ENCODE measurements around the gene ACTG1.

GRCh38 chr17:81515530-81516041 lies 3.0 kb upstream of the ACTG1 start:
- TF ChIP-seq LEF1 (IDR thresholded peaks at IDR 0.05): no peak
- TF ChIP-seq EZH2 (IDR thresholded peaks at IDR 0.05; ENCODE audit: borderline replicate concordance, low read depth, low read length): no peak
- TF ChIP-seq KDM1A (IDR thresholded peaks at IDR 0.05): no peak
- no peak for TF ChIP-seq PBX2 (CRISPR knock-in tag; IDR thresholded peaks at IDR 0.05; ENCODE audit: low read depth)
- no peak for TF ChIP-seq PBX2 (tag; conservative IDR thresholded peaks at IDR 0.05; ENCODE audit: low read depth)
- TF ChIP-seq SMAD3 (CRISPR knock-in tag; conservative IDR thresholded peaks at IDR 0.05): no peak
- no peak for TF ChIP-seq CTCF (IDR thresholded peaks at IDR 0.05 in 2 of 3, conservative IDR thresholded peaks at IDR 0.05 in 1 of 3; ENCODE audit: insufficient read depth in 2 of 3, low read depth in 1 of 3, low read length in 3 of 3)
- TF ChIP-seq MYNN (IDR thresholded peaks at IDR 0.05): no peak
- no peak for TF ChIP-seq MYNN (CRISPR knock-in tag; IDR thresholded peaks at IDR 0.05)

Data from K562 (cell line).